Endothelial cell of umbilical vein (primary cell): ENCODE results near the gene ZNF83.
"Not testable (repeated sequence)": the region's sequence is repeated elsewhere in the genome, so short reads cannot be mapped to it uniquely, and the experiment has no call there.

Source experiments
- CTCF ChIP-seq, 2 donors: IDR thresholded peaks; 1 replicate in 1 of 2; 2 replicates in 1 of 2; pipeline ENCODE4 v1.5.1; 2011; ENCODE audit warnings: low read length in 2 of 2, mild to moderate bottlenecking in 2 of 2, moderate library complexity in 2 of 2, control low read depth in 1 of 2, inconsistent platforms in 1 of 2, low read depth in 1 of 2; ENCODE audit not compliant: insufficient read depth in 1 of 2; ENCODE audit errors: extremely low read depth in 1 of 2
- POLR2A ChIP-seq: IDR thresholded peaks from 2 replicates; pipeline ENCODE4 v1.6.1; 2012; ENCODE audit warnings: low read depth, mild to moderate bottlenecking, control low read depth, low read length
- POLR2AphosphoS5 ChIP-seq: IDR thresholded peaks from 2 replicates; pipeline ENCODE4 v1.6.1; 2012; ENCODE audit warnings: low read depth, mild to moderate bottlenecking, control low read depth, low read length, moderate library complexity; ENCODE audit not compliant: insufficient read depth

GRCh38 chr19:52569638-52569999, 68.5 kb downstream of the ZNF83 start:
- not testable (repeated sequence) for TF ChIP-seq CTCF (IDR thresholded peaks at IDR 0.05; ENCODE audit: extremely low read depth in 1 of 2, insufficient read depth in 1 of 2, low read depth in 1 of 2, low read length in 2 of 2); POLR2AphosphoS5; POLR2A
